Fibroblast of mammary gland (primary cell): Measurements from ENCODE around the gene SLC22A7.

Experiments
- DNase-seq: peaks from one replicate; pipeline ENCODE4 v3.0.0-alpha.2; 2010; ENCODE audit warnings: low read depth
- H3K4me3 ChIP-seq: 2 replicates; pipeline ENCODE4 v1.5.1; 2011; ENCODE audit warnings: low read depth, mild to moderate bottlenecking, low read length, moderate library complexity; ENCODE audit not compliant: control insufficient read depth
- TF ChIP-seq, protein P1 (sequence below): conservative IDR thresholded peaks from 2 replicates; pipeline ENCODE4 v1.5.1; 2011; ENCODE audit warnings: low read depth, low read length, inconsistent platforms; ENCODE audit not compliant: control insufficient read depth, insufficient read depth

Gene SLC22A7

DNA sequence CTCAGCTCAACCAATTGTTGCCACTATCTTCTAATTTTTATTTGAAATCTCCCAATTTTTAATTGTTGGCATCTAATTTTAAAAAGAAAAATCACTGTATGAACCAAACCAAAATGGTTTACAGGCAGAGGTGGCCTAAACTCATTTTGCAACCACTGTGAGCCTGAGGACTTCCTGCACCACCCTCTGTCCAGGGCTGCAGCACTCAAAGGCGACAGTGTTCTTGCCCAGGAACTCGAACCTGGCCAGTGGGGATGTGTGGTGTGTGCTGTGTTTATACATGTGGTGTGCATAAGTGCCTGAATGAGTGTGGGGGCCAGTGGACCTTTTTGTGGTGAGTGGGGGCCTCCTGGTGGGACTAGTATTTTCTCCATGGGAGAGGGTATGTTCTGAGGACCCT is 24.4 kb upstream of the SLC22A7 start:
- H3K4me3 ChIP-seq: no peak overlapping the region
- TF ChIP-seq, protein P1, sequence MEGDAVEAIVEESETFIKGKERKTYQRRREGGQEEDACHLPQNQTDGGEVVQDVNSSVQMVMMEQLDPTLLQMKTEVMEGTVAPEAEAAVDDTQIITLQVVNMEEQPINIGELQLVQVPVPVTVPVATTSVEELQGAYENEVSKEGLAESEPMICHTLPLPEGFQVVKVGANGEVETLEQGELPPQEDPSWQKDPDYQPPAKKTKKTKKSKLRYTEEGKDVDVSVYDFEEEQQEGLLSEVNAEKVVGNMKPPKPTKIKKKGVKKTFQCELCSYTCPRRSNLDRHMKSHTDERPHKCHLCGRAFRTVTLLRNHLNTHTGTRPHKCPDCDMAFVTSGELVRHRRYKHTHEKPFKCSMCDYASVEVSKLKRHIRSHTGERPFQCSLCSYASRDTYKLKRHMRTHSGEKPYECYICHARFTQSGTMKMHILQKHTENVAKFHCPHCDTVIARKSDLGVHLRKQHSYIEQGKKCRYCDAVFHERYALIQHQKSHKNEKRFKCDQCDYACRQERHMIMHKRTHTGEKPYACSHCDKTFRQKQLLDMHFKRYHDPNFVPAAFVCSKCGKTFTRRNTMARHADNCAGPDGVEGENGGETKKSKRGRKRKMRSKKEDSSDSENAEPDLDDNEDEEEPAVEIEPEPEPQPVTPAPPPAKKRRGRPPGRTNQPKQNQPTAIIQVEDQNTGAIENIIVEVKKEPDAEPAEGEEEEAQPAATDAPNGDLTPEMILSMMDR: no peak
- DNase-seq: no peak

DNA sequence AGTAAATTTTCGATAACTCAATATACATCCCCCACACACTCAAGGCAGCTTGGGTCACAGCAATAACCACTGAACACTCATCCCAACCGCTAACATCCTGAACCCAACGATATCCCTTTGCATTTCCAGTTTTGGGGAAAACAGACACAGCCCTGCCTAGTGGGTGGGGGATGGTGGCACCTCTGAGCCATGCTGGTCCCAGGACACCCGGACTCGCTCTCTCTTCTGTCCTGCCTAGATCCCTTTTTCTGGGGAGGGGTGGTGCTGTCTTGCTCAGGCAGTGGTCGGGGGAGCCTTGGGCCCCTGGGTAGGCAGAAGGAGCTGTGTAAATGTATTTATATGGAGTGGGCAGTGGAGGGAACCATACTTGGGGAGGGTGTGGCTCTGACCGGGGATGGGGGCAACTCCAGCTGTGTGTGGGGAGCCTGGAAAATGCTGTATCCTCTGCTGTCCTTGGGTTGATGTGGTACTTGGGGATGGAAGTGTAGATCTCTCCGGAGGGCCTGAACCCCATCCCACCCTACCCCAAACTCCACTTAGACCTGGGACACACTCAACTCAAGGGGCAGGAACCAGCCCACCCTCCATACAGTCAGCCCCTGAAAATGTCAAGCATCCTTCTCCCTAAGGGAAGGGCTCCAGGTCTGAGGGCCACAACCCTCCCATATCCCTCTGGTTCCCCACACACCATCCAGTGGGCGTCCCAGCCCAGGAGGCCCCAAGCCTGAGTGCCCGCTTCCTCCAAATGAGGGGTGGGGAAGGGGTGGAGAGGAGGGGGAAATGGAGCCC is 23.7 kb upstream of the SLC22A7 start:
- TF ChIP-seq, protein P1: no peak
- H3K4me3 ChIP-seq: no peak overlapping the region
- no peak for DNase-seq

DNA sequence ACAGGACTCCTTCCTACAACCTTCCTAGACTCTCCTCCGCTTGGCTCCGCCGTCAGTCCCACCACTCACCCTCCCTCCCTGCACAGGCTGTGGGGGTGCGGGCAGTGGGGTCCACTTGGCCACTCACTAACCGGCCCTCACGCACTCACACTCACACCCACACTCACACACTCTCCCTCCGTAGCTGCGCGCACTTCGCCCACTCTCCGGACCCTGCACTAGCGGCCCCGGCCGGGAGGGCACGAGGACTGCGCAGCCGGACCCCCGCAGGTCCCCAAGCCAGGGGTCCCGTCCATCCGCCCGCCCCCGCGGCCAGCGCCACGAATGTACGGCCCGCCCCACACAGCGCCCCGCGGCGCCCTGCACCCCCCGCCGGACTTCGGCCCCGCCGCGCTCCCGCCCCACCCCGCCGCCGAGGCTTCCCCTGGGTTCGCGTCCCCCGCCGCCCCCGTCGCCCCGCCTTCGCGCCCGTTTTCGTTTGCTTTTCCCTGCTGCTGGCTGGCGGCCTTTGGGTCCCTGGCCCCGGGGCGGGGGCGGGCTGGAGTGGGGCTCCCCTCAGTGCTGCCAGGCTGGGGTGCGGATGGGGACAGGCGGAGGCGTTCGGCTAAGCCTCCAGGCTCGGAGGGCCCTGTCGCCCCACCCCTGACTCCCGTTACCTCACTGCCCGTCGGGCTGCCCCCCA is 23.0 kb upstream of the SLC22A7 start:
- no peak overlapping the region for H3K4me3 ChIP-seq
- DNase-seq: no peak
- TF ChIP-seq, protein P1: no peak

DNA sequence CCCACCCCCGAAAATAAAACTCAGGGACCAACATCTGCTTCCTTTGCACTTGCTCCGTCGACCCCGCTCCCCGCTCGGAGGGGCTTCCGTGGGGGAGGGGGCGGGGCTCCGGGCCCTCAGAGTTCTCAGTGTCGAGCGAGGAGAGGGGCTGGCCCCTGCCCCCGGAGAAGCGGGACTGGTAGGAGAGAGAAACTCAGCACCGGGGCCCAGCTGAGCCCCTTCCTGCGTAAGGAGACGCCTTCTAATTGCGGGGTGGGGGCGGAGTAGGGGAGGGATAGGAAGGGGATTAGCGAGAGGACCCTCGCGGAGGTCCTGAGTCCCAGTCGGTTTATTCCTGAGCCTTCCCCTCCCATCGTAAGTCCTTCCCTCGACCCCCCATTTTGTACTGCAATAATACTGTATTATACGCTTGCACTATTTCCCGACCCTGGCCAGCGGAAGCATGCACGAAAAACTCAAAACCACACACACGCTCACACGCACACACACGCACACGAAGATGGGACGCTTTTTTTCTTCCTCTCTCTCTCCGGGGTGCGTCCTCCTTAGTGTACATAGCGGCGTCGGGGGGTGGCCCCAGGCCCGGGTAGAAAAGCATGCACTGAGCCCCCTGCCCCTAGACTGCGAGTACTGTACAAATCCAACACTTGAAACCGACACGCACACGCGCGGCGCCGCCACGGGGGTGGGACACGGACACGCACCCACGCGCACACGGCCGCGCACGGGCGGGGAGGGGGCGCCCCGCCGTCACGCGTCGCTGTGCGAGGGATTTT is 22.1 kb upstream of the SLC22A7 start:
- TF ChIP-seq, protein P1: no peak
- DNase-seq: no peak
- H3K4me3 ChIP-seq: no peak overlapping the region

DNA sequence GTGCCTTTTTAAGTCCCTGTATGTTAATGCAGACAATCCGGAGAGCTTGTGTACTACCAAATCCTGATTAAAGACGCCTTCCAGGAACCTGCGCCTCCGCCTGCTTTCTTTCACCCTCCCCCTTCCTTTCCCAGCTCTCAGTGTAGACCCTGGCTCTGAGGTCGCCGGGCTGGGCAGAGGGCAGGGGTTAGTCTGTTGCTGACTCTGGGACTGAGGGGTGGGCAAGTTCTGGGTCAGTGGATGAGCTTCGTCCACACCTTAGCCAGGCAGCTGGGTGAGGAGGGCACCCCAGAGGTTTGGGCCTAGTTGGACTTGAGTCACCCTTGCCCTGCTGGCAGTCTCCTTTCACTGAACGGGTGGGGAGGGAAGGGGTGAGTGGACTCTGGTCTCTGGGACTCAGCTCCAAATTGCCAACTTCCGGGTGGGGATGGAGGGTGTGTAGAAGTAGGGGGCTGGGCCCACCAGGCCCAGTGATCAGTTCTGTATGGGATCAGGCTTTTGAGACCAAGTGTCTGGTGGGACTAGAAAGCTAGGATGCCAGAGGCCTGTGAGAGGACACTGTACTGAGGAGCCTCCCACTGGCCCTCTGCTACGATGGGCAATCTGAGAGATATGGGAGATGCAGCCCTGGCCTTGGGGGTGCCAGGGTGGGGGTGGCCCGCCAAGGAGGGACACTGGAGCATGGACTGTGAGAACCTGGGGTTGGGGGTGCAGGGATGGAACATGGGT is 21.3 kb upstream of the SLC22A7 start:
- no peak for DNase-seq
- TF ChIP-seq, protein P1: no peak
- H3K4me3 ChIP-seq: no peak overlapping the region

DNA sequence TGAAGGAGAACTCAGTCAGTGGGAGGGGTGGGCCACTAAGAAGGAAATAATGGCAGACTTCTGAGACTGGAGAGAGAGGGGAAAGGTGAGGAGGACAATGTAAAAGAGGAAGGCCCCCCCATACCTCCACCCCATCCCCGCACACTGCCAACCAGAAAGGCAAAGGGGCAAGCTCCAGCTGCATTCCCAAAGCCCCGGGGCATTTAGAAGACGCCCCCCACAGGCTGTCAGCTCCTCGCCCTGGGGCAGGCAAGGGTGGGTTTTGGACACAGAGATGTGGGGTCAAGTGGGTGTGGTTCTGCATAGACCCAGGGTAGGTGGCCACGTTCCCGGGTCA is 20.8 kb upstream of the SLC22A7 start:
- no peak overlapping the region for H3K4me3 ChIP-seq
- no peak for DNase-seq
- TF ChIP-seq, protein P1: no peak
